Tongue (tissue), 2 donors: ENCODE data around the gene TDRD10. TPM values are rescaled to one million over a fixed set of nuclear protein-coding genes. Genes with fewer than 3 reads are reported as not detected.

Experiments
- DNase-seq: peaks from one replicate; pipeline ENCODE4 v3.0.0-alpha.2; 2015
- total RNA-seq: library from RNA; depleted of rRNA; stranded (reverse); fragments of >200 nt; gene quantifications from one replicate; pipeline ENCODE4 v1.2.3, GENCODE V29; 2014

TDRD10 gene
- total RNA-seq, 1 donor from 2014 or later: 3.7 TPM

- DNase-seq: peak; percentile 76
Observed at GRCh38 chr1:154578058-154578418, 76.0 kb downstream of the TDRD10 start.

GRCh38 chr1:154579374-154579773, 77.4 kb downstream of the TDRD10 start:
- no peak for DNase-seq

GRCh38 chr1:154581766-154582165, 79.7 kb downstream of the TDRD10 start:
- no peak for DNase-seq

GRCh38 chr1:154582885-154583284, 80.9 kb downstream of the TDRD10 start:
- no peak for DNase-seq

GRCh38 chr1:154583773-154584172, 81.8 kb downstream of the TDRD10 start:
- peak; percentile 92 for DNase-seq

- DNase-seq: no peak
Observed at GRCh38 chr1:154584267-154584994, 82.4 kb downstream of the TDRD10 start.

- no peak for DNase-seq
Observed at GRCh38 chr1:154586231-154586630, 84.2 kb downstream of the TDRD10 start.

GRCh38 chr1:154586641-154587040, 84.6 kb downstream of the TDRD10 start:
- no peak for DNase-seq

GRCh38 chr1:154589780-154590179, 87.8 kb downstream of the TDRD10 start:
- DNase-seq: no peak

GRCh38 chr1:154590756-154591155, 88.7 kb downstream of the TDRD10 start:
- DNase-seq: no peak

- DNase-seq: no peak
Observed at GRCh38 chr1:154591206-154591605, 89.2 kb downstream of the TDRD10 start.

- DNase-seq: no peak
Observed at GRCh38 chr1:154593390-154593789, 91.4 kb downstream of the TDRD10 start.

GRCh38 chr1:154594811-154595210, 92.8 kb downstream of the TDRD10 start:
- DNase-seq: no peak

- no peak for DNase-seq
Observed at GRCh38 chr1:154595621-154596020, 93.6 kb downstream of the TDRD10 start.

Other genes starting within 250 kb of the TDRD10 start
- gene HAX1, start 229.6 kb upstream of the TDRD10 start, total RNA-seq: 92.5 TPM
- not detected for gene AQP10, start 181.1 kb upstream of the TDRD10 start, total RNA-seq
- gene ATP8B2, start 176.7 kb upstream of the TDRD10 start, total RNA-seq: 46.8 TPM
- gene IL6R, start 96.9 kb upstream of the TDRD10 start, total RNA-seq: 35.0 TPM
- gene SHE, start 193 bp downstream of the TDRD10 start, total RNA-seq: 10.7 TPM
- 28.5 TPM for gene UBE2Q1, start 56.4 kb downstream of the TDRD10 start, total RNA-seq
- 0.72 TPM for gene CHRNB2, start 65.6 kb downstream of the TDRD10 start, total RNA-seq
- 63.0 TPM for gene ADAR, start 106.0 kb downstream of the TDRD10 start, total RNA-seq